Neural progenitor cell (in vitro differentiated cells): ENCODE data around the gene ZNF716. TPM values are rescaled to one million over a fixed set of nuclear protein-coding genes. Genes with fewer than 3 reads are reported as not detected.
"Not testable (repeated sequence)": the region's sequence is repeated elsewhere in the genome, so short reads cannot be mapped to it uniquely, and the experiment has no call there.

Experiments used
- DNase-seq: peaks from one replicate; pipeline ENCODE4 v3.0.0-alpha.2; 2016; ENCODE audit warnings: low spot score
- H2AFZ ChIP-seq: fragments of 200-600 bp; sonication (generic); replicated peaks from 2 replicates; pipeline ENCODE4 v1.6.1; 2016; ENCODE audit warnings: antibody characterized with exemption
- H3F3A ChIP-seq: fragments of 200-600 bp; sonication (generic); 2 replicates; pipeline ENCODE4 v1.6.1; 2016; ENCODE audit warnings: antibody characterized with exemption, low read depth
- H3K27ac ChIP-seq: fragments of 200-600 bp; sonication (generic); 2 replicates; pipeline ENCODE4 v1.5.1; 2016; ENCODE audit warnings: mild to moderate bottlenecking
- H3K27me3 ChIP-seq: fragments of 200-600 bp; sonication (generic); 2 replicates; pipeline ENCODE4 v1.6.1; 2016; ENCODE audit warnings: mild to moderate bottlenecking, moderate library complexity
- H3K36me3 ChIP-seq: fragments of 200-600 bp; sonication (generic); 2 replicates; pipeline ENCODE4 v1.5.1; 2016
- H3K4me1 ChIP-seq: fragments of 200-600 bp; sonication (generic); 2 replicates; pipeline ENCODE4 v1.6.1; 2016; ENCODE audit warnings: mixed run types
- H3K4me2 ChIP-seq: fragments of 200-600 bp; sonication (generic); 2 replicates; pipeline ENCODE4 v1.6.1; 2016
- H3K4me3 ChIP-seq: fragments of 200-600 bp; sonication (generic); 2 replicates; pipeline ENCODE4 v1.5.1; 2016
- H3K79me2 ChIP-seq: fragments of 200-600 bp; sonication (generic); 2 replicates; pipeline ENCODE4 v1.6.1; 2016; ENCODE audit warnings: low read depth
- H3K9ac ChIP-seq: fragments of 200-600 bp; sonication (generic); 2 replicates; pipeline ENCODE4 v1.6.1; 2016
- H3K9me3 ChIP-seq: fragments of 200-600 bp; sonication (generic); 2 replicates; pipeline ENCODE4 v1.5.1; 2016; ENCODE audit warnings: low read depth
- H4K20me1 ChIP-seq: fragments of 200-600 bp; sonication (generic); 2 replicates; pipeline ENCODE4 v1.6.1; 2016; ENCODE audit warnings: low read depth
- H3K27ac Mint-ChIP-seq: 3 replicates; pipeline ENCODE4 v1.8.0; 2021; ENCODE audit warnings: mixed read lengths
- H3K27me3 Mint-ChIP-seq: 2 replicates; pipeline ENCODE4 v1.8.0; 2022; ENCODE audit warnings: low read depth, mild to moderate bottlenecking, inconsistent platforms, moderate library complexity, mixed read lengths; ENCODE audit not compliant: insufficient read depth
- H3K36me3 Mint-ChIP-seq: 3 replicates; pipeline ENCODE4 v1.8.0; 2021; ENCODE audit warnings: mixed read lengths
- H3K4me1 Mint-ChIP-seq: 3 replicates; pipeline ENCODE4 v1.8.0; 2021; ENCODE audit warnings: mixed read lengths
- H3K4me3 Mint-ChIP-seq: 3 replicates; pipeline ENCODE4 v1.8.0; 2021; ENCODE audit warnings: mild to moderate bottlenecking, moderate library complexity, mixed read lengths
- H3K9me3 Mint-ChIP-seq: 3 replicates; pipeline ENCODE4 v1.8.0; 2020; ENCODE audit warnings: mixed read lengths
- EZH2 ChIP-seq: fragments of 200-600 bp; sonication (generic); IDR thresholded peaks from 2 replicates; pipeline ENCODE4 v1.6.1; 2017; ENCODE audit warnings: antibody characterized with exemption, mild to moderate bottlenecking, moderate library complexity
- EZH2phosphoT487 ChIP-seq: fragments of 200-600 bp; sonication (generic); IDR thresholded peaks from 2 replicates; pipeline ENCODE4 v1.6.1; 2017; ENCODE audit warnings: antibody characterized with exemption
- total RNA-seq: library from RNA; depleted of rRNA; stranded (reverse); fragments of >200 nt; gene quantifications from 2 replicates; pipeline ENCODE4 v1.2.3, GENCODE V29; 2015; ENCODE audit warnings: low replicate concordance
- TF ChIP-seq, protein P1 (sequence below): fragments of 200-600 bp; sonication (generic); IDR thresholded peaks from 2 replicates; pipeline ENCODE4 v1.5.1; 2017; ENCODE audit warnings: antibody characterized with exemption, mild to moderate bottlenecking

The ZNF716 gene
- total RNA-seq: not detected in 2 replicates

DNA sequence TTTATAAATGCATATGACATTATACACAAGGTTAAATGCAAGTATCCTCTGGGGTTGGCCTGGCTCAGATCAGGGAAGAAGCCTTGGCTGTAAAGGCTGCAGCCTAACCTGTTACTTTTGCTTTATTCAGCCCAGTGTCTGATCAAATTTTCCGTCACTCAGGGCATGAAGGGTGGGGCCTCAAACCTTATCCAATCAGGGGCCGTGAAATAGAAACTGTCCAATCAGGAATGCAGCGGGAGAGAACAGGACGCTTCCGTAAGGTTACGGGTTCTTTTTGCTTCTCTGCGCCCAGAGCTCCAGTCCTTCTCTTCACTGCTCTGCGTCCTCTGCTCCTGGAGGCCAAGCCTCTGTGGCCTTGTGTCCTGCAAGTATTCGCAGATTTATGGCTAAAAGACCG lies at the start of gene ZNF716:
TSS of gene ZNF716 (plus strand) at position 274 of the 400 bp plus-strand sequence. CDS start at position 386, 112 bp downstream.
- no peak within 1 kb of the TSS for H3K4me2 ChIP-seq
- no peaks in the 10 kb centered on the region for H3K79me2 ChIP-seq
- H2AFZ ChIP-seq: no peak within 1 kb of the TSS
- peaks cover 5% of the 10 kb centered on the region for H3F3A ChIP-seq
- H3K4me3 ChIP-seq: no peak within 1 kb of the TSS
- H4K20me1 ChIP-seq: no peaks in the 10 kb centered on the region
- TF ChIP-seq EZH2 (no peak), EZH2phosphoT487 (no peak)
- TF ChIP-seq, protein P1, sequence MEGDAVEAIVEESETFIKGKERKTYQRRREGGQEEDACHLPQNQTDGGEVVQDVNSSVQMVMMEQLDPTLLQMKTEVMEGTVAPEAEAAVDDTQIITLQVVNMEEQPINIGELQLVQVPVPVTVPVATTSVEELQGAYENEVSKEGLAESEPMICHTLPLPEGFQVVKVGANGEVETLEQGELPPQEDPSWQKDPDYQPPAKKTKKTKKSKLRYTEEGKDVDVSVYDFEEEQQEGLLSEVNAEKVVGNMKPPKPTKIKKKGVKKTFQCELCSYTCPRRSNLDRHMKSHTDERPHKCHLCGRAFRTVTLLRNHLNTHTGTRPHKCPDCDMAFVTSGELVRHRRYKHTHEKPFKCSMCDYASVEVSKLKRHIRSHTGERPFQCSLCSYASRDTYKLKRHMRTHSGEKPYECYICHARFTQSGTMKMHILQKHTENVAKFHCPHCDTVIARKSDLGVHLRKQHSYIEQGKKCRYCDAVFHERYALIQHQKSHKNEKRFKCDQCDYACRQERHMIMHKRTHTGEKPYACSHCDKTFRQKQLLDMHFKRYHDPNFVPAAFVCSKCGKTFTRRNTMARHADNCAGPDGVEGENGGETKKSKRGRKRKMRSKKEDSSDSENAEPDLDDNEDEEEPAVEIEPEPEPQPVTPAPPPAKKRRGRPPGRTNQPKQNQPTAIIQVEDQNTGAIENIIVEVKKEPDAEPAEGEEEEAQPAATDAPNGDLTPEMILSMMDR: no peak
- no peak for DNase-seq
- Mint-ChIP-seq H3K4me3 (no peak within 1 kb of the TSS), H3K27ac (no peak within 1 kb of the TSS), H3K27me3 (no peaks in the 10 kb centered on the region), H3K4me1 (no peaks in the 10 kb centered on the region), H3K9me3 (peaks cover 52% of the 10 kb centered on the region), H3K36me3 (no peaks in the 10 kb centered on the region)
- no peaks in the 10 kb centered on the region for H3K36me3 ChIP-seq
- H3K27me3 ChIP-seq: no peaks in the 10 kb centered on the region
- no peak within 1 kb of the TSS for H3K27ac ChIP-seq
- H3K4me1 ChIP-seq: no peaks in the 10 kb centered on the region
- no peak within 1 kb of the TSS for H3K9ac ChIP-seq
- H3K9me3 ChIP-seq: peaks cover 11% of the 10 kb centered on the region

DNA sequence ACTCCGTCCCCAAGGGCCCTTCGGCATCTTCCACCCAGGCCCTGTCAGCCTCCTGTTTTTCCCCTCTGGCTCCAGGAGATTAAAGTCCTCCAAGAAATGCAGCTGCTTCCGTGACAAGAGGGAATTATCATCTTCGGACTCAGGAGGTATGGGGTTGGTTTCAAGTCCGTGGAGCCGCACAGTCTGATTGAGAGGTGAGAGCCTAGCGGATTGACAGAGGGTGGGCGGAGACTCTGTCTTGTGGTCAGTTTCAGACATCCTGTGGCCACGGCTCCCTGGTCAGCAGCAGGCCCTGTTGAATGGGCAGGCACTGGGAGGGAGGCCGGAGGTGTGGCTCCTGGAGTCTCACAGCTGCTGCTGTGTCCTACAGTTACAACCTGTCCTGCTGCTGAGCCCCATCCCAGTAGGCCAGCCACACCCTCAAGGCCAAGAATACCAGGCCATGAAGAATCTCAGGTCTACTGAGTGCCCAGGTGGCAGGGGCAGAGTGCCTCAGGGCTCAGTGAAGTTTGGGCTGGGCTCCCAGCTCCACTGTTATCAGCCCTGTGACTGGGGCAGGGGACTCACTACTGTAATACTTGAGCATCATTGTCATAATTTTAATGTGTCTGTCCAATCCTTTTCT lies 49.3 kb upstream of the ZNF716 start:
- Histone ChIP-seq H3K4me1 (no peaks in the 10 kb centered on the region), H3K9ac (no peak overlapping the region), H3K27ac (no peak overlapping the region), H3K79me2 (no peaks in the 10 kb centered on the region), H2AFZ (no peak overlapping the region), H3F3A (no peaks in the 10 kb centered on the region), H3K27me3 (no peaks in the 10 kb centered on the region), H3K4me2 (no peak overlapping the region), H3K9me3 (peaks cover 9% of the 10 kb centered on the region), H3K4me3 (no peak overlapping the region), H4K20me1 (no peaks in the 10 kb centered on the region), H3K36me3 (no peaks in the 10 kb centered on the region)
- TF ChIP-seq, protein P1: no peak
- no peak for TF ChIP-seq EZH2phosphoT487
- TF ChIP-seq EZH2: no peak
- Mint-ChIP-seq H3K4me1 (no peaks in the 10 kb centered on the region), H3K9me3 (peaks cover 50% of the 10 kb centered on the region), H3K27me3 (no peaks in the 10 kb centered on the region), H3K27ac (no peak overlapping the region), H3K4me3 (no peak overlapping the region), H3K36me3 (no peaks in the 10 kb centered on the region)
- no peak for DNase-seq

DNA sequence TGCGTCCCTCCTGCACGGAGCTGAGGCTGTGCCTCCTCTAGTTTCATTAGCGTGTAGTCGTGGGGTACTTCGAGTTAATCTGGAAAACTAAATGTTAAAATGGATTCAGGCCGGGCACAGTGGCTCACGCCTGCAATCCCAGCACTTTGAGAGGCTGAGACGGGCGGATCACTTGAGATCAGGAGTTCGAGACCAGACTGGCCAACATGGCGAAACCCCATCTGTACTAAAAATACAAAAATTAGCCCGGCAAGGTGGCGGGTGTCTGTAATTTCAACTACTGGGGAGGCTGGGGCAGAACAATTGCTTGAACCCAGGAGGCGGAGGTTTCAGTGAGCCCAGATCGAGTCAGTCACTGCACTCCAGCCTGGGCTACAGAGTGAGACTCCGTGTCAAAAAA lies 46.9 kb upstream of the ZNF716 start:
- not testable (repeated sequence) for H3K4me3 Mint-ChIP-seq, H3K27me3 Mint-ChIP-seq, H3K4me3 ChIP-seq, H4K20me1 ChIP-seq, H3K4me2 ChIP-seq, H3F3A ChIP-seq, H2AFZ ChIP-seq, H3K79me2 ChIP-seq, H3K27ac ChIP-seq, H3K36me3 Mint-ChIP-seq, H3K36me3 ChIP-seq, H3K4me1 ChIP-seq, H3K27ac Mint-ChIP-seq, H3K27me3 ChIP-seq, H3K9ac ChIP-seq, DNase-seq, H3K4me1 Mint-ChIP-seq
- H3K9me3 ChIP-seq: peaks cover 14% of the 10 kb centered on the region
- peaks cover 56% of the 10 kb centered on the region for H3K9me3 Mint-ChIP-seq

DNA sequence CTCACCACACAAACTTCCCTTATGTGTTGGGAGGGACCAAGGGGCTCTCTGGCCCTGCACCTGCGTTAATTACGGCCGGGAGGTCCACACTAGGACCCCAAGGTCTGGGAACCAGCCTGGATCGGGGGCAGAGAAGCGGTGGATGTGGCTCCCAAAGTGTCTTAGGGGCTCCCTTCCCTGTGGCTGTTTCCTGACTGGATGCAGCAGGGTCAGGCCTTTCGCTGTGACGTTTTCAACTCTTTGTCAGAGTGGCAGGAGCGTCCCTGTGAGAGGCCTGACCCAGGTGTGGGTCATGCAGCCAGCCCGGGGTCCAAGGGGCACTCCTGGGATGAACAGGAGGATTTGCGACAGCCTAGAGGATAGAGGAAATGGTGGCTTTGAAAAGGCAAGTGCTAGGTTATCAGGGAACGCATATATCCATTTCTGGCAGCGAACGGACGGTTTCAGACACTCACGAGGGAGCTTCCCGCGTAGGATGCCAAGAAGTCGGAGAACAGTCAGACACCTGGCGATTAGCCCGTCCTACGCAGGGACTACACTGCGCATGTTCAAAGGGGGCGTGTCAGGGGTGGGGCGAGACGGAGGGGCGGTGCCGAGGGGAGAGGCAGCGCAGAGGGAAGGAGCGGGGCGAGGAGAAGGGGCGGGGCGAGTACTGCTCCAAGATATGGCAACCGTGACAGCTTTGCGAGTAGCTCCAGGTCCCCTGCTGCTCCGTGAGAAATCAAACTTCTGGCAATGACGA lies 46.2 kb upstream of the ZNF716 start:
- TF ChIP-seq, protein P1: no peak
- TF ChIP-seq EZH2 (no peak), EZH2phosphoT487 (no peak)
- no peaks in the 10 kb centered on the region for H3K79me2 ChIP-seq
- Mint-ChIP-seq H3K27me3 (peaks cover 4% of the 10 kb centered on the region), H3K27ac (no peak overlapping the region), H3K36me3 (no peaks in the 10 kb centered on the region), H3K9me3 (peaks cover 52% of the 10 kb centered on the region), H3K4me1 (no peaks in the 10 kb centered on the region), H3K4me3 (no peak overlapping the region)
- H3K27ac ChIP-seq: no peak overlapping the region
- no peak overlapping the region for H3K4me3 ChIP-seq
- H2AFZ ChIP-seq: no peak overlapping the region
- H3K4me1 ChIP-seq: no peaks in the 10 kb centered on the region
- no peaks in the 10 kb centered on the region for H3K36me3 ChIP-seq
- no peak for DNase-seq
- H3K9ac ChIP-seq: no peak overlapping the region
- no peak overlapping the region for H3K4me2 ChIP-seq
- H3K9me3 ChIP-seq: peaks cover 19% of the 10 kb centered on the region
- H3K27me3 ChIP-seq: no peaks in the 10 kb centered on the region
- H4K20me1 ChIP-seq: no peaks in the 10 kb centered on the region
- no peaks in the 10 kb centered on the region for H3F3A ChIP-seq
